ENCODE results near the gene TWIST2.

TWIST2 gene

GRCh38 chr2:238907717-238908173, 59.9 kb downstream of the TWIST2 start:
- H3K27ac ChIP-seq, result no peak overlapping the region
- TF ChIP-seq CTCF (IDR thresholded peaks at IDR 0.05), result no peak
- peaks cover 0 to 4% (median 0%) of the 10 kb centered on the region in 4 donors for H3K4me1 ChIP-seq
- no peaks in the 10 kb centered on the region for H3K27me3 ChIP-seq
- no peak overlapping the region for H3K4me3 ChIP-seq
- intact Hi-C loops (cut with DNase I; ENCODE audit: low total_unique reads), result no loop called here
- DNase-seq, result no peak
- H3K9me3 ChIP-seq, result no peaks in the 10 kb centered on the region
- no peaks in the 10 kb centered on the region for H3K36me3 ChIP-seq

- intact Hi-C loops (cut with DNase I; ENCODE audit: low total_unique reads), result no loop called here
- Histone ChIP-seq H3K27ac (no peak overlapping the region), H3K36me3 (no peaks in the 10 kb centered on the region), H3K27me3 (no peaks in the 10 kb centered on the region), H3K4me3 (no peak overlapping the region), H3K9me3 (no peaks in the 10 kb centered on the region), H3K4me1 (peaks cover 0 to 4% (median 0%) of the 10 kb centered on the region in 4 donors)
- peak; percentile 55 to 76 for DNase-seq
- TF ChIP-seq CTCF (IDR thresholded peaks at IDR 0.05), result no peak
Observed at GRCh38 chr2:238908960-238909951, 61.4 kb downstream of the TWIST2 start.

GRCh38 chr2:238910751-238911351, 63.0 kb downstream of the TWIST2 start:
- intact Hi-C loops (cut with DNase I; ENCODE audit: low total_unique reads), result no loop called here
- no peaks in the 10 kb centered on the region for H3K9me3 ChIP-seq
- H3K27me3 ChIP-seq, result no peaks in the 10 kb centered on the region
- H3K27ac ChIP-seq, result no peak overlapping the region
- H3K4me3 ChIP-seq, result no peak overlapping the region
- DNase-seq, result peak in 1 of 2 donors; percentile 55
- peaks cover 0 to 4% (median 0%) of the 10 kb centered on the region in 4 donors for H3K4me1 ChIP-seq
- H3K36me3 ChIP-seq, result no peaks in the 10 kb centered on the region
- TF ChIP-seq CTCF (IDR thresholded peaks at IDR 0.05), result no peak

- intact Hi-C loops (cut with DNase I; ENCODE audit: low total_unique reads), result no loop called here
- H3K4me1 ChIP-seq, result peaks cover 0 to 4% (median 0%) of the 10 kb centered on the region in 4 donors
Observed at GRCh38 chr2:238911376-238912227, 63.7 kb downstream of the TWIST2 start.

More at GRCh38 chr2:238911376-238912227, 63.7 kb downstream of the TWIST2 start:
- H3K27ac ChIP-seq, result no peak overlapping the region
- no peaks in the 10 kb centered on the region for H3K36me3 ChIP-seq
- no peaks in the 10 kb centered on the region for H3K9me3 ChIP-seq
- no peak overlapping the region for H3K4me3 ChIP-seq
- no peak for TF ChIP-seq CTCF (IDR thresholded peaks at IDR 0.05)
- peak in 1 of 2 donors; percentile 39 for DNase-seq
- no peaks in the 10 kb centered on the region for H3K27me3 ChIP-seq
